Stimulated activated CD8-positive, alpha-beta memory T cell treated with anti-CD3 and anti-CD28 coated beads, Interleukin-15, amount 100 ng/mL, for 48 hours (primary cell): ENCODE measurements around the gene HMX3.
"Not testable (repeated sequence)": the region's sequence is repeated elsewhere in the genome, so short reads cannot be mapped to it uniquely, and the experiment has no call there.

ENCODE experiments used
- DNase-seq, 2 donors: peaks; one replicate each; pipeline ENCODE4 v3.0.0-alpha.2; 2020; ENCODE audit warnings: low read depth in 2 of 2

HMX3 gene

DNA sequence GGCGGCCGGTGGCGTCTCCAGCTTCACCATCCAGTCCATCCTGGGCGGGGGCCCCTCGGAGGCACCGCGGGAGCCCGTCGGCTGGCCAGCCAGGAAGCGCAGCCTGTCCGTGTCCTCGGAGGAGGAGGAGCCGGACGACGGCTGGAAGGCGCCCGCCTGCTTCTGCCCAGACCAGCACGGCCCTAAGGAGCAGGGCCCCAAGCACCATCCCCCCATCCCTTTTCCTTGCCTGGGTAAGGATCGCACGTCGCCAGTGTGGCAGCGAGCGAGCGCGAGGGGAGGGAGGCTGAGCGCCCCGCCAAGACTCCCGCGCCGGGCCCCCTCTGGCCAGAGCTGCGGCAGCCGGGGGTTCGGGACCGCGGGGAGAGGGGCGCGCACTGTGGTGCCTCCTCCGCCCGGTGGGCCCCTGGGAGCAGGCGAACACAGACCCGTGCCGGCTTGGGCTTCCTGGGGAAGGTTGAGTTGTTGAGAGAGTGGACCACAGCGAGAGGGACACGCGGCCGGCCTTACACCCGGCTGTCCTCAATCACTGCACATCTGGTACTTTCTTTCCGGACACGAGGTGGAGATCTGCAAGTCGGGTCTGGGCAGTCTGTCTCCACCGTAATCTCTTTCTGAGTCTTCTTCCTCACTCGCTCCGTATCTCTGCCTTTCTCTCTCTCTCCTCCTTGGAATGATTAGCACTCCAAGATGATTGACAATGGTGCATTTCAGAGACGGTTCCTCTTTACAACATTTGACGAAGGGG, 12.8 kb downstream of the HMX3 start:
- DNase-seq = no peak

DNA sequence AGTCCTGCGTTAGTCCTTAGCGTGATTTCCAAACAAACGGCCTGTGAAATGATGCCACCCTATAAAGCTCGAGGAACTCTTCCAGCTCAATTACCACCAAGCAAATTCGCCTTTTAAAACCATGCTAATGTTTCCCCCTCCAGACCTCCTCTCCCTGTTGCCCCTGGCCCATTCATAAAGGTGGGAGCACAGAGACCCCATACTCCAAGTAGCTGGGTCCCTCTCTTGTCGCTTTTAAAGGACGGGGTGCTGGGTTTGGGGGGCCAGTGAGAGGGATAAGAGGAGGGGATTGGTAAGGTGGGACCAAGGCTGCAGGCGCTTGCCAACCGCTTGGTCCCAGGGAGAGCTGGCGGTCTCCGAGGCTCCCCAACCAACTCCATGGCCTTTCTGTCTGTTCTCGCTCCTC, 13.4 kb downstream of the HMX3 start:
- no peak for DNase-seq

DNA sequence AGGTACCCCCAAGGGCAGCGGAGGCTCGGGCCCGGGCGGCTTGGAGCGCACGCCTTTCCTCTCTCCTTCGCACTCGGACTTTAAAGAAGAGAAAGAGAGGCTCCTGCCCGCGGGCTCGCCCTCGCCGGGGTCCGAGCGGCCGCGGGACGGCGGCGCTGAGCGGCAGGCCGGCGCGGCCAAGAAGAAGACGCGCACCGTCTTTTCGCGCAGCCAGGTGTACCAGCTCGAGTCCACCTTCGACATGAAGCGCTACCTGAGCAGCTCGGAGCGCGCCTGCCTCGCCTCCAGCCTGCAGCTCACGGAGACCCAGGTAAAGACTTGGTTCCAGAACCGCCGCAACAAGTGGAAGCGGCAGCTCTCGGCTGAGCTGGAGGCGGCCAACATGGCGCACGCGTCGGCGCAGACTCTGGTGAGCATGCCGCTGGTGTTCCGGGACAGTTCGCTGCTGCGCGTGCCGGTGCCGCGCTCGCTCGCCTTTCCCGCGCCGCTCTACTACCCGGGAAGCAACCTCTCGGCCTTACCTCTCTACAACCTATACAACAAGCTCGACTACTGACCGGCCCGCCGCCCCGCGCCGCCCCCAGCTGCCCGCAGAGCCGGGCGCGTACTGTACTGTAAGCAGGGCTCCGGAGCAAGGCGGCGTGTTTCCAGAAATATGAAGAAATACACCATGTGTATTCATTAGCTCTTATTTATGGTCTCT, 13.9 kb downstream of the HMX3 start:
- no peak for DNase-seq

DNA sequence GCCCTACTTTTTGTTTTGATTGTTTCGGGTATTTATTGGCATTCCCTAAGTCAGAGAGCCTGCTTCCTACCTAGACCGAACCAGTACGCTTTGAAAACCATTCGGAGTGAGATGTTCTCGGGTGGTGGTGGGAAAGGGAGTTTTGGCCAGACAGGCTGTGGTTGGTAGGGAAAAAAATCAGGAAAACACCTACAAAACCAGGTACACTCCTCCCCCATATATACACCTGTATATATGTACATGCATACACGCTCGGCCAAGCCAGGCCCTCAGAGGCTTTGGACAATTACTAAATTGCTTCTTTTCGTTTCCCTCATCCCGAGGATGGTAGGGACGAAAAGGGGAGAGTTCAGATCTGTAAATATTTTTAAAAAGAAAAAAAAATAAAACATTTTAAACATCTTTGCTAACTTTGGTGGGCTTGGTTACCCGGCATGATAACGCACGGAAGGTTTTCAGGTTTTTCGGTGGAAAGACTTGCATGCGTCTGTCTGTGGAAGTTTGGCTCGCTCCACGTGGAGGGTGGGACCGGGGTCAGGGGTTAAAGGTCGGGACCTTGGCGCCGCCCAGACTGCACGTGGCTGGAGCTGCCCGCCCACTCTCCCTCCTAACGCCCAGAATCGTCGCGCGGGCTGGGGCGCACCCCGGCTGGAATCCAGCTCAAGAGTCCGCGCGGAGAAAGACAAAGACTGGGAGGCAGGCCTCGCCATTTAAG, 14.7 kb downstream of the HMX3 start:
- no peak for DNase-seq

GRCh38 chr10:123150986-123151736, 15.4 kb downstream of the HMX3 start:
- DNase-seq = no peak

- DNase-seq = no peak
Observed at GRCh38 chr10:123151737-123152135, 16.0 kb downstream of the HMX3 start.

DNA sequence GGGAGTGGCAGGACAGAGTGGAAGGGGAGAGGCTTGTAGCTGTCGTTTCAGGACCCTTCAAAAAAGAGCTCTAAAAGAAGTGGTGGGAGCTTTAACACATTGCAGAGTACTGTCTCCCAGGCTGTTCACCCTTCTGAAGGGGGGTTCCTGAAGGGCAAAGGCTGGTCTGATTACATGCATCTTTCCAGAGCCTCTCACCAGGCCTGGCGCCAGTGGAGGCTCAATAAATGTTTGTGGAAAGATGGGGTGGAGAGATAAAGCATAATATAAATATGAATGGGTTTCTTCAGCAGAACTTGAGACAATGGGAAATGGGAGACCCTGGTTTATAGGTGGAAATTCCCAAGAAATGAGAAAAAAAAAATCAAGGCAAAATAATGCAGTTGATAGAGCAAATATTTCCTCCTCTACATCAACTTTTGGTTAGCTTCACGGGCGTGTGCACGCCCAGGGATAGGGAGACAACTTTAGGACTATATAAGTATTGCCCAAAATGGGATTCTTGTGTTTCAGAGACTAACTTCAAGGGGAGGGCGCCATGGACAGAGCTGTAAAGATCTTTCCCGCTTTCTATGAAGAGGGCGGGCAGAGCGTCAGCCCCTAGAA, 17.8 kb downstream of the HMX3 start:
- DNase-seq = no peak

DNA sequence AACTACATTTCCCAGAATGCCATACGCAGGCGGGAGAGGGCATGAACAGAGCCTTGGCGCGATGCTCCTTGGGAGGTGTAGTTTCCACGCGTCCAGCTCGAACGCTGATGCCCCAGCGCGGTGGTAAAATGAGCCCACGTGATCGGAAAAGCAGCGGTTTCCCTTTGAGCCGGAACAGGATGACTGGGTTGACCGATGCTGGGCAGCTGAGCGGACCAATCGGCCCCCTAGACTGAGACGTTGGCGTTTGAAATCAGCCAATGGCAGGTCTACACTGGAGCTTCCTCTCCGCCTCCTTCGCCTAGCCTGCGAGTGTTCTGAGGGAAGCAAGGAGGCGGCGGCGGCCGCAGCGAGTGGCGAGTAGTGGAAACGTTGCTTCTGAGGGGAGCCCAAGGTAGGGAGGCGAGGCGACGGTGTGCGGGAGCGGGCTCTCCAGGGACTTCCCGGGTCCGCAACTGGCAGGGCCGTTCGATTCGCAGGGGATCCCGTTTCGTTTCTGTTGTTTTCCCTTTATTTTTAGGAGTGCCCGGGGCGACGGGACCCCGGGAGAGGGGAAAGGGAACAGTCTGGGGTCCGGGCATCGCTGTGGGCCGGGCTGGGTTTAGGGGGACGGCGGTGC, 18.4 kb downstream of the HMX3 start, which contains the start of gene BUB3:
BUB3 (plus strand) TSS at position 311 of the 619 bp plus-strand sequence. CDS start 516 bp downstream, outside the sequence.
- peak; percentile 94 to 95 for DNase-seq

GRCh38 chr10:123154711-123155505, 19.1 kb downstream of the HMX3 start:
- peak in 1 of 2 donors; percentile 60 for DNase-seq

DNA sequence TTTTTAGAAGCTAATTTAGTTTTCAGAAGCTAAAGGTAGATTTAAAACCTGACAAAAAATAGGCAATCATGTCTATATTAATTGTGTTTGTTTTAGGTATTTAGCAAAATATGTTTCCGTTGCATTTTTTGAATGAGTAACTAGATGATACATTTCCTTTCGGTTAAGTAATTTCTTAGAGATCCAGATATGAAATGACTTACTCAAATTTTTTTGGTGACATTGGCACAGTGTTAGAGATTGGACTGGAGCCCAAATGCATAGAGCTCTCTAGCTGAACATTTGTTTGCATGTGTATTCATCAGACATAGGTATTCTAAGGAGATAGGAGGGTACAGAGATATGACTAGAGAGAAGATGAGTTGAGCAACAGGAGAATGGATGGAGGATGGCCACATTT, 20.3 kb downstream of the HMX3 start:
- no peak for DNase-seq

DNA sequence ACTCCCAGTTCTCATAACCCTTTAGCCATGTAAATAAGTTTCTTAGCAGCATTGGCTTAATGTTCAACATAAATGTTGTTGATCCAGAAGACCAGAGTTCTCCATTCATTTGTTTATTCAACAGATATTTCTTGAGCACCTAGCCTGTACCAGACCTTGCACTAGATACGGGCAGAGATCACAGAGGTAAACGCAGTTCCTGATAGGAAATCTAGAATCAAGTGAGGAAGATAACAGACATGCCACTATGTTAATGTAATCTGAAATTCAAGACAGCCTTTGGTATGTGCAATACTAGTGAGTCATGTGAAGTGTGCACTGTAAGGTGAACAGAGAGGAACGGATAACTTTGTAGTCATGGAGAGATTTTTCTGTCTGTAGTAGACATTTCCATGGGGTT, 21.4 kb downstream of the HMX3 start:
- no peak for DNase-seq

- DNase-seq = no peak
Observed at GRCh38 chr10:123158682-123159081, 22.9 kb downstream of the HMX3 start.

GRCh38 chr10:123160311-123160980, 24.7 kb downstream of the HMX3 start:
- DNase-seq = no peak

GRCh38 chr10:123164319-123164718, 28.5 kb downstream of the HMX3 start:
- no peak for DNase-seq

DNA sequence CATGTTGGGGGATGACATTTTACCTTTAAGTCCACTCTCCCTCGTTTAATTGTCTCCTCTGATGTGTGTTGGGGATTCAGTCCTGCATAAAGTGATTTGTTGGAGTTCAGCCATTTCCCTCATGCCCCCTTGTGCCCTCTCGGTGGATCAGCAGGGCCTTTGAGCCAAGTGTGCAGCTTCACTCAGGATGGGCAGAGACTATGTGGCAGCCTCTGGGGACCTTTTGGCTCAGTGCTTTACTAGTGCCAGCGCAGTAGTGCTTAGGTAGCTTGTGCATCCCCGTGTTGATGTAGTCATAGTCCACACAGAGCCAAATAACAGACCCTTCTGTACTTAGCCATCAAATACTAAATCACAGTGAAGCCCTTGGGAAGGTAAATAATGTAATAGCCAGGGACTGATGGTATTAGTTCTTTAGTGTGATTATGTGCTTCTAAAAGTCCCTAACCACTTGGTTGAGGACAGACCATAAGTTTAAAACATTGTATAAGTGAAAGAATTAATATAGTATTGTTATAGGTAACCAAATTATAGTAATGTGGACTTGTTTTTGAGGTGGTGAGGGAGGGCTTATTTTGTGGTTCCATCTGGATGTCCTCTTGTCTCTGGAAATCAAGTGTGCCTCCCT, 29.8 kb downstream of the HMX3 start:
- DNase-seq = no peak

- DNase-seq = no peak
Observed at GRCh38 chr10:123166618-123167017, 30.8 kb downstream of the HMX3 start.

DNA sequence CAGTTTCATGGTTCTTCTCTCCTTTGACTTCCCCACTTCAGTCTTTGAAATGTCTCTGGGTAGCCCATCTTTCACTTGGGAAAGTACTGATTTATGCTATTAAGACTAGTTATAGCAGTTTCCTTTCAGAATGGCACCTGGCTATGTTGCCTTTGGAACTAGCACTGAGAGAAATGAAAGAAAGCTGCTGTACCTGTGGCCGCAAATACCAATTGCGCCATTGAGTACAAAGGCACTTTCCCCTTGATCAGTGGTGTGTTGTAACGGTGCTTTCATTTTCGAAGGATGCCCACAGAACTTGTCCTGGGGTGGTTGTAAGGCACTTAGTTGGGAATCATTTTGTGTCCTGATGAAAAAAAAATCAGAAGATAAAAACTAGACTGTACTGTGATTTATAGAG, 35.2 kb downstream of the HMX3 start:
- no peak for DNase-seq

- not testable (repeated sequence) for DNase-seq
Observed at GRCh38 chr10:123171616-123172015, 35.8 kb downstream of the HMX3 start.
